Measurements from ENCODE around the gene TNS3.

GRCh38 chr7:47581804-47582763 is at the start of gene TNS3:
- TF ChIP-seq POLR2A (IDR thresholded peaks at IDR 0.05): peak in 1 of 2 donors; percentile 39
- peak in 2 of 4 experiments; percentile 52 to 63 for TF ChIP-seq CTCF (IDR thresholded peaks at IDR 0.05)

All from uterus (tissue), 2 donors.